ENCODE results near the gene SLC24A4.

DNA sequence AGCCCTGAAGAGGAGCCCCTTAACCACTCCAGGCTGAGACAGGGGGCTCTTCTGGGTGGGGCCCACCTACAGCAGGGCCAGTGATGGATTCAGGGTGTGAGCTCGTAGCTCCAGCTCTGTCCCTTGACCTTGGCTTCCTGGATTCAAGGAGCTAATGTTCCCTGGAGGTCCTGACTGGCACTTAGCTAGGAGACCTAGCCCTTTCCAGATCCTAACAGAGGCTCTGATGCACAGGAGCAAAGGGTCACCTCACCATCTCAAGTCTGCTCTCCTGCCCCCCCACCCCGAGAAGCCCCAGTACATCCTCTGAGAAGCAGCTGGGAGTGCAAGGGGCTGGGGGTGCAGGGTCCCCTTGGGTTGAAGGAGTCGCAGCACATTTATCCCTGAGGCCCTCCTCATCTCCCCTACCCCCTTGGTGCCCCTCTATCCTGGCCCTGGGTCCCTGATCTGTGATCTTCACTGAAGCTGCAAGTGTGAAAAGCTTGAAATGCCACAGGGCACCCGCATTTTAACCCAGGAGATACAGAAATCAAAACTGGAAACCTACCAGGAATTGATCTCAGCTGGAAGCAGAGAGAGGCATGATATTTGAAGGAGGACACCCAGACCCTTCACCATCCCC lies 193.5 kb downstream of the SLC24A4 start:
- TF ChIP-seq CTCF (IDR thresholded peaks at IDR 0.05) (no peak), POLR2A (IDR thresholded peaks at IDR 0.05) (no peak), EP300 (IDR thresholded peaks at IDR 0.05) (no peak)
